Measurements from ENCODE around the gene SLC25A28. TPM values are rescaled to one million over a fixed set of nuclear protein-coding genes. Genes with fewer than 3 reads are reported as not detected.

The SLC25A28 gene

GRCh38 chr10:99564361-99564760 lies 55.9 kb downstream of the SLC25A28 start:
- Histone ChIP-seq H4K91ac (ENCODE audit: low read length) (no peak overlapping the region), H3K4ac (ENCODE audit: low read depth in 1 of 2, low read length in 2 of 2) (no peak overlapping the region), H3K9me3 (ENCODE audit: control insufficient read depth, low read length) (no peaks in the 10 kb centered on the region), H2BK15ac (ENCODE audit: low read depth, poor library complexity, severe bottlenecking) (no peak overlapping the region), H2BK120ac (ENCODE audit: low read depth, low read length) (no peak overlapping the region), H3K4me2 (ENCODE audit: low read length, poor library complexity, severe bottlenecking) (no peak overlapping the region), H3K27me3 (ENCODE audit: control insufficient read depth in 1 of 2, insufficient read depth in 1 of 2, low read length in 2 of 2) (peaks cover 23 to 51% of the 10 kb centered on the region in 2 experiments), H3K23ac (ENCODE audit: low read length in 2 of 2) (no peak overlapping the region), H2BK5ac (ENCODE audit: low read depth, low read length, poor library complexity, severe bottlenecking) (no peak overlapping the region), H2BK12ac (ENCODE audit: low read length in 2 of 2) (no peak overlapping the region), H3K4me3 (ENCODE audit: insufficient read depth in 1 of 2, low read depth in 1 of 2, low read length in 2 of 2) (no peak overlapping the region), H2AK5ac (ENCODE audit: low read length, severe bottlenecking) (no peak overlapping the region), H2AFZ (ENCODE audit: low read depth, low read length) (no peak overlapping the region), H3K14ac (ENCODE audit: low read length in 2 of 2) (no peak overlapping the region), H3K27ac (ENCODE audit: low read length, poor library complexity, severe bottlenecking) (no peak overlapping the region), H3K9ac (ENCODE audit: low read length) (no peak overlapping the region), H4K8ac (ENCODE audit: low read length) (no peak overlapping the region), H3K18ac (ENCODE audit: low read depth in 1 of 2, low read length in 2 of 2) (no peak overlapping the region), H3K4me1 (ENCODE audit: control insufficient read depth, insufficient read depth, low read depth, low read length) (no peaks in the 10 kb centered on the region), H3K36me3 (ENCODE audit: control insufficient read depth in 1 of 2, insufficient read depth in 2 of 2, low read depth in 1 of 2, low read length in 2 of 2) (no peaks in the 10 kb centered on the region), H3K79me1 (replicated peaks; ENCODE audit: low read length, poor library complexity, severe bottlenecking) (no peaks in the 10 kb centered on the region)
- 37% methylated on average over 3 of the region's 3 CpGs for WGBS
- DNase-seq: no peak

GRCh38 chr10:99562631-99563030 lies 57.6 kb downstream of the SLC25A28 start:
- no peak for DNase-seq
- Histone ChIP-seq H3K4me2 (ENCODE audit: low read length, poor library complexity, severe bottlenecking) (no peak overlapping the region), H2AK5ac (ENCODE audit: low read length, severe bottlenecking) (no peak overlapping the region), H3K18ac (ENCODE audit: low read depth in 1 of 2, low read length in 2 of 2) (no peak overlapping the region), H3K36me3 (ENCODE audit: control insufficient read depth in 1 of 2, insufficient read depth in 2 of 2, low read depth in 1 of 2, low read length in 2 of 2) (no peaks in the 10 kb centered on the region), H3K27ac (ENCODE audit: low read length, poor library complexity, severe bottlenecking) (no peak overlapping the region), H3K4me3 (ENCODE audit: insufficient read depth in 1 of 2, low read depth in 1 of 2, low read length in 2 of 2) (no peak overlapping the region), H3K27me3 (ENCODE audit: control insufficient read depth in 1 of 2, insufficient read depth in 1 of 2, low read length in 2 of 2) (peaks cover 27 to 53% of the 10 kb centered on the region in 2 experiments), H2AFZ (ENCODE audit: low read depth, low read length) (no peak overlapping the region), H2BK12ac (ENCODE audit: low read length in 2 of 2) (no peak overlapping the region), H3K9me3 (ENCODE audit: control insufficient read depth, low read length) (no peaks in the 10 kb centered on the region), H2BK5ac (ENCODE audit: low read depth, low read length, poor library complexity, severe bottlenecking) (no peak overlapping the region), H2BK120ac (ENCODE audit: low read depth, low read length) (no peak overlapping the region), H3K79me1 (replicated peaks; ENCODE audit: low read length, poor library complexity, severe bottlenecking) (no peaks in the 10 kb centered on the region), H3K9ac (ENCODE audit: low read length) (no peak overlapping the region), H2BK15ac (ENCODE audit: low read depth, poor library complexity, severe bottlenecking) (no peak overlapping the region), H4K91ac (ENCODE audit: low read length) (no peak overlapping the region), H4K8ac (ENCODE audit: low read length) (no peak overlapping the region), H3K4ac (ENCODE audit: low read depth in 1 of 2, low read length in 2 of 2) (no peak overlapping the region), H3K23ac (ENCODE audit: low read length in 2 of 2) (no peak overlapping the region), H3K14ac (ENCODE audit: low read length in 2 of 2) (no peak overlapping the region), H3K4me1 (ENCODE audit: control insufficient read depth, insufficient read depth, low read depth, low read length) (no peaks in the 10 kb centered on the region)
- 46% methylated on average over 2 of the region's 2 CpGs for WGBS

Small RNA genes within 50 kb of the gene (small RNA-seq; reads per million reads assigned to genes)
- not detected for gene AL133353.1 (ENCODE audit: low read depth)

Data from mesenchymal stem cell (in vitro differentiated cells and primary cell).